LNCAP (cell line): Measurements from ENCODE around the gene FGF19.

ENCODE experiments used
- TF ChIP-seq, protein P1 (sequence below): fragments of 450-650 bp; IDR thresholded peaks from 2 replicates; pipeline ENCODE4 v1.5.1; 2017; ENCODE audit warnings: mild to moderate bottlenecking

FGF19 gene

DNA sequence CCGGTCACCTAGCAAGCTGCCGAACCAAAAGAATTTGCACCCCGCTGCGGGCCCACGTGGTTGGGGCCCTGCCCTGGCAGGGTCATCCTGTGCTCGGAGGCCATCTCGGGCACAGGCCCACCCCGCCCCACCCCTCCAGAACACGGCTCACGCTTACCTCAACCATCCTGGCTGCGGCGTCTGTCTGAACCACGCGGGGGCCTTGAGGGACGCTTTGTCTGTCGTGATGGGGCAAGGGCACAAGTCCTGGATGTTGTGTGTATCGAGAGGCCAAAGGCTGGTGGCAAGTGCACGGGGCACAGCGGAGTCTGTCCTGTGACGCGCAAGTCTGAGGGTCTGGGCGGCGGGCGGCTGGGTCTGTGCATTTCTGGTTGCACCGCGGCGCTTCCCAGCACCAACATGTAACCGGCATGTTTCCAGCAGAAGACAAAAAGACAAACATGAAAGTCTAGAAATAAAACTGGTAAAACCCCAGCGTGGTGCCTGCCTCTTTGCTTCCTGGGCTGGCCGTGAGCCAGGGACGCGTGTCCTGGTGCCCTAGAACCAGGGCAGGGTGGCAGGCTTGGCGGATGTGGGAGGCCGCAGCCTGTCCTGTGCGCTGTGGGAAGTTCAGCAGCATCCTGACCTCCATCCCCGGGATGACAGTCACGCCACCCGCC, 49.7 kb downstream of the FGF19 start:
- TF ChIP-seq, protein P1, sequence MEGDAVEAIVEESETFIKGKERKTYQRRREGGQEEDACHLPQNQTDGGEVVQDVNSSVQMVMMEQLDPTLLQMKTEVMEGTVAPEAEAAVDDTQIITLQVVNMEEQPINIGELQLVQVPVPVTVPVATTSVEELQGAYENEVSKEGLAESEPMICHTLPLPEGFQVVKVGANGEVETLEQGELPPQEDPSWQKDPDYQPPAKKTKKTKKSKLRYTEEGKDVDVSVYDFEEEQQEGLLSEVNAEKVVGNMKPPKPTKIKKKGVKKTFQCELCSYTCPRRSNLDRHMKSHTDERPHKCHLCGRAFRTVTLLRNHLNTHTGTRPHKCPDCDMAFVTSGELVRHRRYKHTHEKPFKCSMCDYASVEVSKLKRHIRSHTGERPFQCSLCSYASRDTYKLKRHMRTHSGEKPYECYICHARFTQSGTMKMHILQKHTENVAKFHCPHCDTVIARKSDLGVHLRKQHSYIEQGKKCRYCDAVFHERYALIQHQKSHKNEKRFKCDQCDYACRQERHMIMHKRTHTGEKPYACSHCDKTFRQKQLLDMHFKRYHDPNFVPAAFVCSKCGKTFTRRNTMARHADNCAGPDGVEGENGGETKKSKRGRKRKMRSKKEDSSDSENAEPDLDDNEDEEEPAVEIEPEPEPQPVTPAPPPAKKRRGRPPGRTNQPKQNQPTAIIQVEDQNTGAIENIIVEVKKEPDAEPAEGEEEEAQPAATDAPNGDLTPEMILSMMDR: no peak

DNA sequence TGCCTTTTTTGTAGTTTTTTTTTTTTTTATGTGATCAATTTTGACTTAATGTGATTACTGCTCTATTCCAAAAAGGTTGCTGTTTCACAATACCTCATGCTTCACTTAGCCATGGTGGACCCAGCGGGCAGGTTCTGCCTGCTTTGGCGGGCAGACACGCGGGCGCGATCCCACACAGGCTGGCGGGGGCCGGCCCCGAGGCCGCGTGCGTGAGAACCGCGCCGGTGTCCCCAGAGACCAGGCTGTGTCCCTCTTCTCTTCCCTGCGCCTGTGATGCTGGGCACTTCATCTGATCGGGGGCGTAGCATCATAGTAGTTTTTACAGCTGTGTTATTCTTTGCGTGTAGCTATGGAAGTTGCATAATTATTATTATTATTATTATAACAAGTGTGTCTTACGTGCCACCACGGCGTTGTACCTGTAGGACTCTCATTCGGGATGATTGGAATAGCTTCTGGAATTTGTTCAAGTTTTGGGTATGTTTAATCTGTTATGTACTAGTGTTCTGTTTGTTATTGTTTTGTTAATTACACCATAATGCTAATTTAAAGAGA, 50.3 kb downstream of the FGF19 start:
- TF ChIP-seq, protein P1: no peak

DNA sequence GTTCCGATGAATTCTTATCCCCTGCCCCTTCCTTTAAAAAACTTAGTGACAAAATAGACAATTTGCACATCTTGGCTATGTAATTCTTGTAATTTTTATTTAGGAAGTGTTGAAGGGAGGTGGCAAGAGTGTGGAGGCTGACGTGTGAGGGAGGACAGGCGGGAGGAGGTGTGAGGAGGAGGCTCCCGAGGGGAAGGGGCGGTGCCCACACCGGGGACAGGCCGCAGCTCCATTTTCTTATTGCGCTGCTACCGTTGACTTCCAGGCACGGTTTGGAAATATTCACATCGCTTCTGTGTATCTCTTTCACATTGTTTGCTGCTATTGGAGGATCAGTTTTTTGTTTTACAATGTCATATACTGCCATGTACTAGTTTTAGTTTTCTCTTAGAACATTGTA, 50.8 kb downstream of the FGF19 start:
- TF ChIP-seq, protein P1: no peak

DNA sequence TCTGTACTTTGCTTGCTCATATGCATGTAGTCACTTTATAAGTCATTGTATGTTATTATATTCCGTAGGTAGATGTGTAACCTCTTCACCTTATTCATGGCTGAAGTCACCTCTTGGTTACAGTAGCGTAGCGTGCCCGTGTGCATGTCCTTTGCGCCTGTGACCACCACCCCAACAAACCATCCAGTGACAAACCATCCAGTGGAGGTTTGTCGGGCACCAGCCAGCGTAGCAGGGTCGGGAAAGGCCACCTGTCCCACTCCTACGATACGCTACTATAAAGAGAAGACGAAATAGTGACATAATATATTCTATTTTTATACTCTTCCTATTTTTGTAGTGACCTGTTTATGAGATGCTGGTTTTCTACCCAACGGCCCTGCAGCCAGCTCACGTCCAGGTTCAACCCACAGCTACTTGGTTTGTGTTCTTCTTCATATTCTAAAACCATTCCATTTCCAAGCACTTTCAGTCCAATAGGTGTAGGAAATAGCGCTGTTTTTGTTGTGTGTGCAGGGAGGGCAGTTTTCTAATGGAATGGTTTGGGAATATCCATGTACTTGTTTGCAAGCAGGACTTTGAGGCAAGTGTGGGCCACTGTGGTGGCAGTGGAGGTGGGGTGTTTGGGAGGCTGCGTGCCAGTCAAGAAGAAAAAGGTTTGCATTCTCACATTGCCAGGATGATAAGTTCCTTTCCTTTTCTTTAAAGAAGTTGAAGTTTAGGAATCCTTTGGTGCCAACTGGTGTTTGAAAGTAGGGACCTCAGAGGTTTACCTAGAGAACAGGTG, 51.8 kb downstream of the FGF19 start:
- TF ChIP-seq, protein P1: no peak

DNA sequence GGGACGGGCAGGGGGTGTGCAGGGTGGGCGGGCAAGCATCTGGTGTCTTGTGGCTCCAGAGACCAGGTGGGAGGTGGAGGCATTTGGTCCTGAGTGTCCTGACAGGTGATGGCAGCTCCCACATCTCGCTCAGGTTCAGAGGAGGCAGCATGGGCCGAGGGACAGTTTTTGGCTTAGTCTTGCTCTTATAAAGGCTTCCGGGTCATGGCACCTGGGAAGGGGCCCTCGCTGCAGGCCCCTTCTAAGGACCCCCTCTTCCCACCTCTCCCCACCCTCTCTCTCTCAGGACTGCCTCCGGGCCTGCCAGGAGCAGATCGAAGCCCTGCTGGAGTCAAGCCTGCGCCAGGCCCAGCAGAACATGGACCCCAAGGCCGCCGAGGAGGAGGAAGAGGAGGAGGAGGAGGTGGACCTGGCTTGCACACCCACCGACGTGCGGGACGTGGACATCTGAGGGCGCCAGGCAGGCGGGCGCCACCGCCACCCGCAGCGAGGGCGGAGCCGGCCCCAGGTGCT, 52.9 kb downstream of the FGF19 start:
- TF ChIP-seq, protein P1: no peak

DNA sequence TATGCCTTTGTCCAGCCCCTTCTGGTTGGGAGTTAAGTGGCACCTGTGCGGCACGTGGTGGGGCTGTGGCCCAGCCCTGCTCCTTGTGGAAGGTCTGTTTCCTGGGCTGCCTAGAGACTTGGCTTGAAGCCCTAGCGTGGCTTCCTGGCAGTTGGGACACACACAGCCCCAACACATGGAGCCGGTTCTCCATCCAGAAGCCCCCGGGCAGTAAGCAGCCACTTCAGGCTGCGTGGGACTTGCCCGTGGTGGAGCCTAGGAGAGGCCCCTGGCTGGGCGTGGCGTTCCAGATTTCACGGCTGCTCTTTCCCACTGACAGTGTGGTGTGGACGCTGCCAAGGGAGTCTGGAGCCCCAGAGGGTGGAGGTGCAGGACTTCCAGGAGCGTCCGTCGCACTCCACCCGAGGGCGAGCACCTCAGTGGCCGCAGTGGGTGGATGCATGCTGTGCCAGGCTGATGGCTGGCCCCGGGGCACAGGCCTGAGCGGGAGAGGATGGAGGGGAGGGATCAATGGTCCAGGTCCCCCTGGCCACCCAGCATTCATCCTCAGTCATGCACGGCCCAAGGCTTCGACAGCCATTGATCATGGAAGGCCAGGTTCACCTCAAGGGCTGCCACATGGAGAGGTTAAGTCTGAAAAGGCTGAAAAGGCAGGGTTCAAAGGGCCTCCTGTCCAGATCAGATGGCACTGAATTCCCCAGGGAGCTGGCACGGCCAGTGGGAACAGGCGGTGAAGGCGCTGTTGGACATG, 53.6 kb downstream of the FGF19 start:
- TF ChIP-seq, protein P1: no peak

DNA sequence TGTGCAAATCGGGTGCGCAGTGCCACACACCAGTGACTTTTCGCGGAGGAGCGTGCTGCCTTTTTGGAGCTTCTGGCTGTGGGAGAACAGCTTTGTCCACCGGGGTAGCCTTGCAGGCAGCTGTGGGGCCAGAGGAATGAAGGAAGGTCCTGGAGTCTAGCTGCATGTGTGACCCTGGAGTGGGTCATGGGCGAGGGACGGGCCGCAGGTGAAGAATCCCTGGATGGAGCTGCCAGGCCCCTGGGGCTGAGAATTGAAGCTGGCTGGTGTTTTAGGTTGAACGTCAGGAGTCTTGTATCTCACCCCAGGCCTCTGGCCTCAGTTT, 54.3 kb downstream of the FGF19 start:
- TF ChIP-seq, protein P1: no peak
